ENCODE results near the gene CDH23.

The CDH23 gene

GRCh38 chr10:71671994-71672946, 275.6 kb downstream of the CDH23 start:
- CTCF ChIA-PET, result interaction anchor here (1.5 kb wide), 1 partner anchor 24 kb away, joined by 4 read pairs; no protein-coding TSS in a partner anchor
- TF ChIP-seq CTCF (IDR thresholded peaks at IDR 0.05; ENCODE audit: insufficient read depth, low read length, missing control alignments), result no peak
- no peak for DNase-seq (ENCODE audit: low read depth, low spot score)
- no peak overlapping the region for H3K4me3 ChIP-seq (ENCODE audit: low read depth, low read length)
- POLR2A ChIA-PET, result no interaction called here

GRCh38 chr10:71675295-71675970, 278.7 kb downstream of the CDH23 start:
- DNase-seq (ENCODE audit: low read depth, low spot score), result no peak
- H3K4me3 ChIP-seq (ENCODE audit: low read depth, low read length), result no peak overlapping the region
- CTCF ChIA-PET, result no interaction called here

GRCh38 chr10:71677261-71677660, 280.5 kb downstream of the CDH23 start:
- H3K4me3 ChIP-seq (ENCODE audit: low read depth, low read length), result no peak overlapping the region
- CTCF ChIA-PET, result interaction anchor here (0.9 kb wide), 1 partner anchor 134 kb away, joined by 3 read pairs; no protein-coding TSS in a partner anchor
- POLR2A ChIA-PET, result interaction anchor here (0.6 kb wide), 1 partner anchor 34 kb away, joined by 3 read pairs; no protein-coding TSS in a partner anchor
- DNase-seq (ENCODE audit: low read depth, low spot score), result no peak
- no peak for TF ChIP-seq CTCF (IDR thresholded peaks at IDR 0.05; ENCODE audit: insufficient read depth, low read length, missing control alignments)

More at GRCh38 chr10:71675295-71675970, 278.7 kb downstream of the CDH23 start:
- POLR2A ChIA-PET, result no interaction called here
- TF ChIP-seq CTCF (IDR thresholded peaks at IDR 0.05; ENCODE audit: insufficient read depth, low read length, missing control alignments), result no peak

- DNase-seq (ENCODE audit: low read depth, low spot score), result no peak
- CTCF ChIA-PET, result interaction anchor here (0.9 to 1.8 kb wide), 2 partner anchors 19 to 133 kb away, joined by 3 to 10 read pairs; no protein-coding TSS in a partner anchor
Observed at GRCh38 chr10:71678057-71678805, 281.5 kb downstream of the CDH23 start.

GRCh38 chr10:71679425-71679824, 282.7 kb downstream of the CDH23 start:
- no peak for TF ChIP-seq CTCF (IDR thresholded peaks at IDR 0.05; ENCODE audit: insufficient read depth, low read length, missing control alignments)

More at GRCh38 chr10:71678057-71678805, 281.5 kb downstream of the CDH23 start:
- POLR2A ChIA-PET, result no interaction called here
- TF ChIP-seq CTCF (IDR thresholded peaks at IDR 0.05; ENCODE audit: insufficient read depth, low read length, missing control alignments), result no peak
- H3K4me3 ChIP-seq (ENCODE audit: low read depth, low read length), result no peak overlapping the region

More at GRCh38 chr10:71679425-71679824, 282.7 kb downstream of the CDH23 start:
- no peak for DNase-seq (ENCODE audit: low read depth, low spot score)
- no peak overlapping the region for H3K4me3 ChIP-seq (ENCODE audit: low read depth, low read length)
- CTCF ChIA-PET, result interaction anchor here (0.7 to 1.8 kb wide), 3 partner anchors 10 to 217 kb away, joined by 3 to 10 read pairs (median 3); no protein-coding TSS in a partner anchor
- POLR2A ChIA-PET, result no interaction called here
